HG03064 (cell line): Measurements from ENCODE around the gene MALRD1.

ENCODE experiments used
- ATAC-seq: cut with Tn5 transposase; IDR thresholded peaks from one replicate; pipeline ENCODE4 v1.9.1; 2021; ENCODE audit warnings: low read depth; ENCODE audit not compliant: unreplicated experiment

Gene MALRD1

GRCh38 chr10:19209319-19209718 lies 160.7 kb downstream of the MALRD1 start:
- no peak for ATAC-seq

DNA sequence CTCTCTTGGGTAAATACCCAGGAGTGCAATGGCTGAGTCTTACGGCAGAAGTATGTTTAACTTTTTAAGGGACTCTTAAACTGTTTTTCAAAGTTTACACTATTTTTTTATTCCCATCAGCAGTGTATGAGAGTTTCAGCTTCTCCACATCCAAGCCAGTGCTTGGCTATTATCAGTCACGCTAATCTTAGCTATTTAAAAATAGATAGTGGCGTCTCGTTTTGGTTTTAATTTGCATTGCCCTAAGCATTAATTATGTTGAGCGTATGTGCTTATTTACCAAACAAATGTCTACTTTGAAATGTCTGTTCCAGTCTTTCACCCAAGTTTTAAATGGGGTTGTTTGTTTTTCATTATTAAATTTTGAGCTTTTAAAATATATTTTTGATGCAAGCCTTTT lies 164.0 kb downstream of the MALRD1 start:
- no peak for ATAC-seq

- no peak for ATAC-seq
Measured at GRCh38 chr10:19221216-19221615, 172.6 kb downstream of the MALRD1 start.

GRCh38 chr10:19226025-19226424 lies 177.4 kb downstream of the MALRD1 start:
- ATAC-seq: no peak

GRCh38 chr10:19231034-19231433 lies 182.4 kb downstream of the MALRD1 start:
- ATAC-seq: no peak

- no peak for ATAC-seq
Measured at GRCh38 chr10:19245889-19246752, 197.5 kb downstream of the MALRD1 start.

DNA sequence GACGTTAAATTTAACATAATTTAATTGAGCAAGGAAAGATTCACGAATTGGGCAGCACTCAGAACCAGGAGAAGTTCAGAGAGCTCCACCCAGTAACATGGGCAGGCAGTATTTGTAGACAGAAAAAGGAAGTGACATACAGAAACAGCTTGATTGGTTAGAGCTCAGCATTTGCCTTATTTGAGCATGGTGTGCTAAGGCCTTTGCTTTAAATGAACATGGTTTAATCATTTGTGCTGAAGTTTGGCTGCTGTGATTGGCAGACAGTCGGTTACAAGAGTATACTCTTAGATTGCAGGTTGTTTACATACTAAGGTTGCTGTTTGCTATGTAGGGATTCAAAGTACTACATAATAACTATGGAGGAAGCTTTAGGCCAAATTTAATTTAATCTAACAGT lies 199.2 kb downstream of the MALRD1 start:
- no peak for ATAC-seq

- no peak for ATAC-seq
Measured at GRCh38 chr10:19250546-19250945, 201.9 kb downstream of the MALRD1 start.

DNA sequence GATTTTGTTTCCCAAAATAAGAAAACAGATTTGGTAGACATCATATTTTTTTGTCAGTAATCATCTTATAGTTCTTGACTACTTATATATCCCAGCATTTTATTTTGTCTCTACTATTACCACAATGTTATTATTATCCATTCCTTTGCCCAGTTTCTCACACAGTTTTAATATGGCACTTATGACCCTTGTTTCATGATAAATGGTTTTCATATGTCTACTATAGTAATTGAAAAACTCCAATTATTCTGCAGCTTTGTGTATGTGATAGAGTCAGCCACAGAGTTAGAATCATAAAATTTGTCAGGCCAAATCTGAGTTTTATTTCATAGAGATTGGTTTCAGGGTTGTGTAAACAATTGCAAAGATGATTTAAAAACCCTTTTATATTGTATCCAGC lies 203.9 kb downstream of the MALRD1 start:
- ATAC-seq: no peak

- ATAC-seq: no peak
Measured at GRCh38 chr10:19256331-19256730, 207.7 kb downstream of the MALRD1 start.

DNA sequence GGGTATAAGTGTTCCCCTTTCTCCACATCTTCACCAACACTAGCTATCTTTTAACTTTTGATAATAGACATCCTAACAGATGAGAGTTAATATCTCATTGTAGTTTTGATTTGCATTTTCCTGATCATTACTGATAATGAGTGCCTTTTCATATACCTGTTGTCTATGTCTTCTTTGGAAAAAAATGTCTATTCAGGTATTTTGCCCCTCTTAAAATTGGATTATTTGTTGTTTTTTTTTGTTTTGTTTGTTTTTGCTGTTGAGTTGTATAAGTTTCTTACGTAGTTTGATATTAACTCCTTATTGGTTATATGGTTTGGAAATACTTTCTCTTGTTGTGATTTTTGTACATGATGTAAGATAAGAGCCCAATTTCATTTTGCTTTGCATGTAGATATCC lies 214.7 kb downstream of the MALRD1 start:
- ATAC-seq: no peak

GRCh38 chr10:19283285-19283684 lies 234.7 kb downstream of the MALRD1 start:
- no peak for ATAC-seq

DNA sequence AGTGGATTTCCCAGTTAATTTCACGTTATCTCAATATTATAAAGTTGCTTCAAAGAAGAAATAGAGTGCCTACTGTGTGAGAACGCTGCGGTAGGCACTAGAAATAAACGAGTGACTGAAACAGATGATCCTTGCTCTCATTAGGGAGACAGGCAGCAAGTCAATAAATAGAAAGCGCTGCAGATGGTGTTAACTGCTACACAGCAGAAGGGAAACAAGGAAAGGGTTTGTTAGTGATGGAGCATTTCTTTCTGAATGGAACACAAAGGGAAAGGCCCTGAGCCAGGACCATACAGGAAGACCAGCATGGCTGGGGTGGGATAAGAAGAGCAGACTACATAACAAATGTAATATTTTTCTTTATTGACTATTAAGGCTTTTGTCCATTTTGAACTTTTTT lies 235.2 kb downstream of the MALRD1 start:
- no peak for ATAC-seq

DNA sequence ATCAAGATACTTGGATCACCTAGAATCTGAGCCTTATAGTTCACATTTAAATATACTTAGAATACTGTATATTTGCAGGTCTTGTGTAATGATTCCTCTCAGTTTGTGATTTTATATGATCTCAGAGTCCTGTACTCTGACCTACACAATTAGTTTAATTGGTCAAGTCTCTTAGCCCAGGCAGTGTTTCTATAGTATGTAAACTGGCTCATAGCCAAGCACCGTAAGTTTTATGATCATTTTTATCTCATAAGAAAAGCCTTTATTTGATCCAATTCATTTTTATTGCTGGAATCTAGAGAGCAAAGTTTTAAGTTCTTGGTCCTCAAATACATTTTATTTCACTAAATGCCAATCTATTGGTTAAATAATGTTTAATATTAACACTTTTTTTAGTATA lies 242.2 kb downstream of the MALRD1 start:
- no peak for ATAC-seq

- no peak for ATAC-seq
Measured at GRCh38 chr10:19294233-19294632, 245.6 kb downstream of the MALRD1 start.

GRCh38 chr10:19299645-19300044 lies 251.0 kb downstream of the MALRD1 start:
- ATAC-seq: no peak

DNA sequence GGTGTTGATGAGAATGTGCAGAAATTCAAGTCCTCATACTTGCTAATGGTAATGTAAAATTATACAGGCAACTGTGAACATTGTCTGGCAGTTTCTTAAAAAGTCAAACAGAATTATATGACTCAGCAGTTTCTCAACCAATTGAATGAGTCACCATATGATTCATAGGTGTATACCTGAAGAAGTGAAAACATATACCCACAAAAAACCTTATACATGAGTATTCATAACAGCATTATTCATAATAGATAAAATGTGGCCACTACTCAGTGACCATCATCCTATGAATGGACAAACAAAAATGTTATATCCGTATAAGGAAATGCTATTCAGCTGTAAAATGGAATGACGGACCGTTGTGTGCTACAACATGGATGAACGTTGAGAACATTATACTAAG lies 253.5 kb downstream of the MALRD1 start:
- ATAC-seq: no peak

DNA sequence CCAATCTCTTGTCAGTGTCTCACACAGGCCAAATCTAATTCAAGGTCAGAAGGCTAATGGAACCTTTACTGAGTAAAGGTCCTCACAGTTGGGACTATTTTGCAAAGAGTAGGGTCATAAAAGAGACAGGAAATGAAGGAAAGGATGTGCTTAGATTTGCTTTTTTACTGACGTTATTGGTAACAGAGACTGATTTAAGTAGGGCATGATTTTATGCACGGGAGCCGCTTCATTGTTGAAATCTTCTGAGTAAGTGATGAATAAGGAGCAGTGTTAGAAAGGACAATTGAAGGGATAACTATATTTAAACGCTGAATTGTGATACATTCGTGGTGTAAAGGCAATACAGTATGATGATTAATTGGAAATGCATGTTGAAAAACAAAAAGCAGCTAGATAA lies 261.5 kb downstream of the MALRD1 start:
- no peak for ATAC-seq

GRCh38 chr10:19316204-19316870 lies 267.7 kb downstream of the MALRD1 start:
- ATAC-seq: no peak

DNA sequence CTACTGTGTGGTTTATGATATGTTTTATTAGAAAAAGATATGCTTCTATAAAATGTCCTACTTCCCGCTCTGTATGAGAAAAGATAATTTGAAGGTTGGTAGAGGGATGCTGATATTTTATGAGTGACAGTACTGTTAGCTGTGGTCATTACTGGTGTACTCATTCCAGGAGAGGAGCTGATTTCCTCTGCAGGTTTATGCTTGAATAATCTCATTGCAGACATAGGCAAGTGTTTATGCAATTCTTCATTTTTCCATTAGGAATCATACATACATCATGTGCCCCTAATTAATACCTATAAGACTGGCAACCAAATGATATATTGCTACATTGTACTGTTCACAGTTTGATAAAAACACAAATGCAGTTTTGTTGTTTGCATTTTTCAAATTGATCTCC lies 269.4 kb downstream of the MALRD1 start:
- ATAC-seq: no peak

DNA sequence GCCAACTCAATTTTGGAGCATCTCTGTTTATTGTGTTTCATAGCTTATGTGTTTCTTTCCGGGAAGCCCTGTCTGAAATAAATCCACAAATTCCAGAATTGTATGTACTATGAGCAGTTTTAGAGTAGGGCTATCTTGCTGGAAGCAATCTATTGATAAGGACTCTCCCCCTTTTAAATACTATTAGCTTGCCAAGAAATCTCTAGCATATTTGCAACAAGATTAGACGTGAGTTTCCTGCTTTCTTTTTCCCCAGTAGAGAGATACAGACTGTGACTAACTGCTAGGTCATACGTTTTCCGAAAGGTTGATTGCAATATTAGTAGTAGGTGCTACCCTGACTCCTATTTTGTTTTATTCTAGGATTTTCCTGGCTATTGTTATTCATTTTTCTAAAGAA lies 277.0 kb downstream of the MALRD1 start:
- ATAC-seq: no peak

GRCh38 chr10:19328582-19328981 lies 280.0 kb downstream of the MALRD1 start:
- ATAC-seq: no peak
